A549 (cell line): ENCODE results near the gene RAB15. TPM values are rescaled to one million over a fixed set of nuclear protein-coding genes. Genes with fewer than 3 reads are reported as not detected.

Experiments
- ATAC-seq, 2 experiments: fragments of 200-7000 bp in 1 of 2; fragments of >200 bp in 1 of 2; cut with Nextera tagmentation in 1 of 2; cut with Tn5 transposase in 1 of 2; 3 replicates each; pipeline versions ENCODE4 v1.8.0 to v1.9.1; 2018 to 2020; ENCODE audit warnings: mild to moderate bottlenecking in 1 of 2, moderate library complexity in 1 of 2
- CTCF ChIA-PET: fragments of 300-600 bp; sonication (Branson Sonifier 250); formaldehyde crosslinking; extraction: SDS; loops from one replicate; lab custom pipeline; 2021; ENCODE audit warnings: antibody characterized with exemption, inconsistent platforms; lab: Yijun Ruan, JAX
- POLR2A ChIA-PET: fragments of 350-600 bp; formaldehyde crosslinking; extraction: SDS; loops from one replicate; lab custom pipeline; 2021; ENCODE audit warnings: antibody characterized with exemption, inconsistent platforms; lab: Yijun Ruan, JAX
- DNase-seq, 2 experiments: peaks; one replicate each; pipeline versions ENCODE4 v3.0.0 to v3.0.0-alpha.2; 2011 to 2016; ENCODE audit warnings: low read depth in 1 of 2, low spot score in 1 of 2
- FAIRE-seq: peaks from 2 replicates; lab custom pipeline; 2011; peaks lifted over from hg19 to GRCh38; lab: Jason Lieb, UNC
- H3K27ac ChIP-seq, 2 experiments: fragments of >200 bp; sonication (Bioruptor Twin); formaldehyde crosslinking; 3 replicates each; pipeline ENCODE4 v1.5.1; 2016 to 2017
- H3K4me1 ChIP-seq: fragments of >200 bp; sonication (Bioruptor Twin); formaldehyde crosslinking; 3 replicates; pipeline ENCODE4 v1.6.1; 2016
- H3K4me2 ChIP-seq: fragments of >200 bp; sonication (Bioruptor Twin); formaldehyde crosslinking; 3 replicates; pipeline ENCODE4 v1.6.1; 2016
- H3K4me3 ChIP-seq: fragments of >200 bp; sonication (Bioruptor Twin); formaldehyde crosslinking; 3 replicates; pipeline ENCODE4 v1.5.1; 2016
- H3K9me3 ChIP-seq: fragments of >200 bp; sonication (Bioruptor Twin); formaldehyde crosslinking; 3 replicates; pipeline ENCODE4 v1.6.1; 2016
- BCL3 ChIP-seq: fragments of >200 bp; sonication (Bioruptor Twin); formaldehyde crosslinking; IDR thresholded peaks from 3 replicates; pipeline ENCODE4 v1.6.1; 2016
- CTCF ChIP-seq: fragments of >200 bp; sonication (Bioruptor Twin); formaldehyde crosslinking; IDR thresholded peaks from 3 replicates; pipeline ENCODE4 v1.5.1; 2016
- EHF ChIP-seq: fragments of 250-450 bp; sonication (Bioruptor Pico); IDR thresholded peaks from 2 replicates; pipeline ENCODE4 v1.5.0; 2020; ENCODE audit warnings: mild to moderate bottlenecking
- ELK1 ChIP-seq: fragments of 150-350 bp; IDR thresholded peaks from 2 replicates; pipeline ENCODE4 v1.6.1; 2014; ENCODE audit warnings: low read depth, mild to moderate bottlenecking, low read length
- EP300 ChIP-seq, 2 experiments: fragments of >200 bp; sonication (Bioruptor Twin); formaldehyde crosslinking; IDR thresholded peaks; 2 replicates in 1 of 2; 3 replicates in 1 of 2; pipeline ENCODE4 v1.6.1; 2016 to 2017
- FOSB ChIP-seq: fragments of 250-450 bp; sonication (Bioruptor Pico); IDR thresholded peaks from 2 replicates; pipeline ENCODE4 v1.5.0; 2020; ENCODE audit warnings: mild to moderate bottlenecking, moderate library complexity
- HES2 ChIP-seq: fragments of >200 bp; sonication (Bioruptor Twin); formaldehyde crosslinking; IDR thresholded peaks from 2 replicates; pipeline ENCODE4 v1.6.1; 2016
- HEYL ChIP-seq: fragments of 250-450 bp; sonication (Bioruptor Pico); IDR thresholded peaks from 2 replicates; pipeline ENCODE4 v1.8.0; 2021; ENCODE audit warnings: mild to moderate bottlenecking, moderate library complexity
- JUN ChIP-seq, 2 experiments: fragments of >200 bp; sonication (Bioruptor Twin); formaldehyde crosslinking; IDR thresholded peaks; 2 replicates in 1 of 2; 3 replicates in 1 of 2; pipeline ENCODE4 v1.6.1; 2016 to 2017
- KDM1A ChIP-seq: fragments of 200-600 bp; sonication (generic); IDR thresholded peaks from 2 replicates; pipeline ENCODE4 v1.6.1; 2016; ENCODE audit warnings: low read depth, mild to moderate bottlenecking
- MAX ChIP-seq: IDR thresholded peaks from 2 replicates; pipeline ENCODE4 v1.6.1; 2012
- MYC ChIP-seq: IDR thresholded peaks from 2 replicates; pipeline ENCODE4 v1.6.1; 2012; ENCODE audit warnings: mild to moderate bottlenecking, inconsistent platforms, low read length, improper control_type of control experiment, borderline replicate concordance
- PBX3 ChIP-seq: IDR thresholded peaks from 2 replicates; pipeline ENCODE4 v1.6.1; 2012
- POLR2A ChIP-seq: IDR thresholded peaks from 2 replicates; pipeline ENCODE4 v1.6.1; 2012; ENCODE audit warnings: mild to moderate bottlenecking, low read length
- POLR2AphosphoS2 ChIP-seq: conservative IDR thresholded peaks from 2 replicates; pipeline ENCODE4 v1.6.1; 2012; ENCODE audit warnings: low read length, improper control_type of control experiment, inconsistent platforms
- RAD21 ChIP-seq, 2 experiments: fragments of >200 bp in 1 of 2; sonication (Bioruptor Twin) in 1 of 2; formaldehyde crosslinking in 1 of 2; IDR thresholded peaks in 1 of 2; conservative IDR thresholded peaks in 1 of 2; 2 replicates in 1 of 2; 3 replicates in 1 of 2; pipeline ENCODE4 v1.6.1; 2012 to 2018; ENCODE audit warnings: inconsistent platforms in 1 of 2
- RFX5 ChIP-seq: fragments of 450-650 bp; IDR thresholded peaks from 2 replicates; pipeline ENCODE4 v1.7.1; 2014; ENCODE audit warnings: antibody characterized with exemption, mild to moderate bottlenecking, moderate library complexity
- SMC3 ChIP-seq: fragments of >200 bp; sonication (Bioruptor Twin); formaldehyde crosslinking; IDR thresholded peaks from 3 replicates; pipeline ENCODE4 v1.6.1; 2018; ENCODE audit warnings: inconsistent platforms
- TP53 ChIP-seq: fragments of 250-450 bp; sonication (Bioruptor Pico); IDR thresholded peaks from 2 replicates; pipeline ENCODE4 v1.5.0; 2021; ENCODE audit warnings: mild to moderate bottlenecking, moderate library complexity
- ZFP36 ChIP-seq: fragments of 450-650 bp; IDR thresholded peaks from 2 replicates; pipeline ENCODE4 v1.6.1; 2014; ENCODE audit warnings: borderline replicate concordance; ENCODE audit not compliant: partially characterized antibody
- WGBS: methylation state at CpG from one replicate; pipeline ENCODE4 v1.1.6; 2017; ENCODE audit errors: missing lambda C conversion rate; 5-methylcytosine and 5-hydroxymethylcytosine counted together
- polyA minus RNA-seq: library from RNA; depleted of rRNA, polyadenylated mRNA; stranded (reverse); fragments of >200 nt; gene quantifications from 2 replicates; pipeline ENCODE4 v1.2.3, GENCODE V29; 2011; rRNA and poly(A)+ RNA removed
- polyA plus RNA-seq, 4 experiments: library from polyadenylated mRNA; depleted of rRNA in 3 of 4; stranded (reverse); fragments of >200 nt; fragmentation: RNase III in 1 of 4; extraction: RNeasy Plus Mini Kit Qiagen cat#74134 plus additional on column Dnase treatment in 1 of 4; gene quantifications; 2 replicates in 3 of 4; 3 replicates in 1 of 4; pipeline ENCODE4 v1.2.3, GENCODE V29; 2011 to 2017

RAB15 gene
- 32.2 and 33.1 TPM in 2 replicates for polyA plus RNA-seq (2011; rRNA removed)
- 17.8 and 22.4 TPM in 2 replicates for polyA plus RNA-seq (2012; cell fraction: cytosol; rRNA removed)
- 37.9 and 39.8 TPM in 2 replicates for polyA plus RNA-seq (2012; cell fraction: nucleus; rRNA removed)
- polyA plus RNA-seq (2017; fragmentation: RNase III; extraction: RNeasy Plus Mini Kit Qiagen cat#74134 plus additional on column Dnase treatment) = 27.1 to 35.1 TPM (median 31.6 TPM) in 3 replicates
- polyA minus RNA-seq = 22.3 and 25.9 TPM in 2 replicates

GRCh38 chr14:64971943-64972791 is at the start of gene RAB15:
RAB15 (minus strand) TSS chr14:64972336; CDS start chr14:64972076, 260 bp downstream.
- peak; percentile 34 to 39 for DNase-seq
- peaks cover 22% of the 10 kb centered on the region; the same call in 2 of the 3 replicates for H3K4me1 ChIP-seq
- no peak for FAIRE-seq
- peak within 1 kb of the TSS; percentile 94 for H3K4me2 ChIP-seq
- POLR2A ChIA-PET = interaction anchor here (0.6 kb wide), 1 partner anchor 184 kb away, joined by 3 read pairs; no protein-coding TSS in a partner anchor
- ATAC-seq = peak; percentile 72 to 73
- CTCF ChIA-PET = no interaction called here
- TF ChIP-seq JUN (IDR thresholded peaks at IDR 0.05) (0 out of 5 replicates have a peak, but pooled peaks of 1 of the 2 experiments have one; percentile 31), EHF (CRISPR knock-in tag) (no peak), POLR2A (0 out of 2 replicates have a peak, but pooled peaks have one; percentile 23)
- no peaks in the 10 kb centered on the region for H3K9me3 ChIP-seq
- 0% methylated on average over 10 of the region's 96 CpGs for WGBS
- peak within 1 kb of the TSS; percentile 79 to 94 for H3K27ac ChIP-seq
- peak within 1 kb of the TSS; percentile 61 for H3K4me3 ChIP-seq

GRCh38 chr14:65019944-65020566 is 47.9 kb upstream of the RAB15 start:
- WGBS = 66% methylated on average over 9 of the region's 9 CpGs
- Histone ChIP-seq H3K4me2 (no peak overlapping the region), H3K4me1 (no peaks in the 10 kb centered on the region), H3K9me3 (no peaks in the 10 kb centered on the region), H3K4me3 (no peak overlapping the region), H3K27ac (no peak overlapping the region)
- ChIA-PET POLR2A (interaction anchor here (2.7 kb wide), 1 partner anchor 33 kb away, joined by 12 read pairs; the partner anchor contains the start of gene FNTB), CTCF (interaction anchor here (0.5 to 3.1 kb wide), 21 partner anchors 8 to 971 kb away, joined by 3 to 30 read pairs (median 4); partner anchors contain the start of gene FNTB)
- peak; percentile 99 for ATAC-seq
- TF ChIP-seq RAD21 (conservative IDR thresholded peaks at IDR 0.05 in 1 of 2, IDR thresholded peaks at IDR 0.05 in 1 of 2) (peak; percentile 52 to 54; a peak in 4 of 5 replicates), CTCF (peak; percentile 64), SMC3 (peak; percentile 42; the same call in 2 of the 3 replicates), POLR2AphosphoS2 (no peak), BCL3 (no peak)
- FAIRE-seq = no peak
- peak; percentile 51 to 80 for DNase-seq

- ATAC-seq (no peak), FAIRE-seq (no peak), DNase-seq (no peak)
- no peak overlapping the region for H3K4me2 ChIP-seq
- no peak overlapping the region for H3K27ac ChIP-seq
- ChIA-PET CTCF (interaction anchor here (0.9 to 3.9 kb wide), 3 partner anchors 10 to 30 kb away, joined by 4 to 21 read pairs (median 8); partner anchors contain the start of gene FNTB), POLR2A (no interaction called here)
- no peak for TF ChIP-seq ZFP36
- TF ChIP-seq ELK1 = no peak
- no peak for TF ChIP-seq RFX5
- no peak for TF ChIP-seq MYC
- no peak for TF ChIP-seq MAX
- no peak for TF ChIP-seq TP53 (CRISPR knock-in tag)
- no peak for TF ChIP-seq EHF (CRISPR knock-in tag)
- no peak for TF ChIP-seq HES2
- TF ChIP-seq HEYL (CRISPR knock-in tag) = no peak
- TF ChIP-seq KDM1A = no peak
- no peak for TF ChIP-seq FOSB (CRISPR knock-in tag)
- no peak for TF ChIP-seq PBX3
- no peak for TF ChIP-seq EP300 (IDR thresholded peaks at IDR 0.05)
- H3K4me1 ChIP-seq = no peaks in the 10 kb centered on the region
- H3K9me3 ChIP-seq = no peaks in the 10 kb centered on the region
- no peak overlapping the region for H3K4me3 ChIP-seq
- WGBS = 90% methylated on average over 4 of the region's 4 CpGs
Measured at GRCh38 chr14:65016471-65016870, 44.3 kb upstream of the RAB15 start.
